Stomach smooth muscle (tissue), 2 donors: ENCODE measurements around the gene AP1M2.
A peak's percentile ranks its signal among the peaks of the same experiment; 100 is the strongest.
"Not testable (repeated sequence)": the region's sequence is repeated elsewhere in the genome, so short reads cannot be mapped to it uniquely, and the experiment has no call there.

Source experiments
- H3K27ac ChIP-seq: one replicate; pipeline ENCODE4 v1.7.0; 2013; ENCODE audit warnings: mild to moderate bottlenecking, low read length, inconsistent platforms
- H3K27me3 ChIP-seq, 2 donors: one replicate each; pipeline ENCODE4 v1.7.0; 2013; ENCODE audit warnings: low read length in 2 of 2; ENCODE audit not compliant: insufficient read depth in 2 of 2, control insufficient read depth in 1 of 2
- H3K36me3 ChIP-seq, 2 donors: one replicate each; pipeline ENCODE4 v1.7.0; 2013; ENCODE audit warnings: low read length in 2 of 2; ENCODE audit not compliant: control insufficient read depth in 2 of 2, insufficient read depth in 2 of 2
- H3K4me1 ChIP-seq: one replicate; pipeline ENCODE4 v1.7.0; 2013; ENCODE audit warnings: low read length; ENCODE audit not compliant: control insufficient read depth, insufficient read depth
- H3K4me3 ChIP-seq, 2 donors: one replicate each; pipeline ENCODE4 v1.7.0; 2013; ENCODE audit warnings: low read length in 2 of 2
- H3K9ac ChIP-seq, 2 donors: one replicate each; pipeline ENCODE4 v1.7.0; 2013; ENCODE audit warnings: low read length in 2 of 2, mild to moderate bottlenecking in 1 of 2
- H3K9me3 ChIP-seq, 2 donors: one replicate each; pipeline ENCODE4 v1.7.0; 2013; ENCODE audit warnings: low read length in 2 of 2; ENCODE audit not compliant: control insufficient read depth in 2 of 2
- donor health status: healthy.
- donor health status: Pancreatic carcinoma.

AP1M2 gene

DNA sequence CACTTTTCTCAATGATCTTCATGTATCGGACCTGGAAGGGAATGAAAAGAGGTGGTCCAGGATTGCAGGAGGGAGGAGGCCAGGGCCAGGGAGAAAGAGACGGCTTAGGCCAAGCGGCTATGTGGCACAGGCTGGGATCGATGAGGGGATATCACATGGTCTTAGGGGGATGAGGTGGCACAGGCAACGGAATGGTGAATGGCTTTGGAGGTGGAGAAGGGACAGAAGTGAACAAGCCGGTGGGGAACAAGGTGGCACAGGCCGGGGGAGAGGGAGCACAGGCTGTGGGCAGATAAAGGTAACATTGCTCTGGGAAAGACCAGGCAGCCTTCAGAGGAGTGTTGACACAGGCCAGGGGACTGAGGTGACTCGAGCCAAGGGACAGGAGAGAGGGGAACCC lies 12.7 kb downstream of the AP1M2 start:
- Histone ChIP-seq H3K9me3 (no peaks in the 10 kb centered on the region), H3K9ac (no peak overlapping the region), H3K4me3 (no peak overlapping the region), H3K27me3 (no peaks in the 10 kb centered on the region), H3K27ac (no peak overlapping the region), H3K36me3 (no peaks in the 10 kb centered on the region), H3K4me1 (peaks cover 3% of the 10 kb centered on the region)

- H3K9me3 ChIP-seq, H3K27ac ChIP-seq, H3K36me3 ChIP-seq, H3K9ac ChIP-seq, H3K27me3 ChIP-seq, H3K4me1 ChIP-seq, H3K4me3 ChIP-seq: not testable (repeated sequence)
Measured at GRCh38 chr19:10573793-10574192, 13.3 kb downstream of the AP1M2 start.

- Histone ChIP-seq H3K9ac (peak within 1 kb of the TSS; percentile 36 to 45), H3K4me3 (peak within 1 kb of the TSS; percentile 71 to 77), H3K9me3 (no peaks in the 10 kb centered on the region), H3K27ac (no peak within 1 kb of the TSS), H3K4me1 (peaks cover 37% of the 10 kb centered on the region), H3K27me3 (no peaks in the 10 kb centered on the region), H3K36me3 (no peaks in the 10 kb centered on the region)
Measured at GRCh38 chr19:10568826-10569651, 18.1 kb downstream of the AP1M2 start, which contains the start of gene CDKN2D. CDKN2D (minus strand) TSS chr19:10568979; CDS start chr19:10568653, 326 bp downstream.

DNA sequence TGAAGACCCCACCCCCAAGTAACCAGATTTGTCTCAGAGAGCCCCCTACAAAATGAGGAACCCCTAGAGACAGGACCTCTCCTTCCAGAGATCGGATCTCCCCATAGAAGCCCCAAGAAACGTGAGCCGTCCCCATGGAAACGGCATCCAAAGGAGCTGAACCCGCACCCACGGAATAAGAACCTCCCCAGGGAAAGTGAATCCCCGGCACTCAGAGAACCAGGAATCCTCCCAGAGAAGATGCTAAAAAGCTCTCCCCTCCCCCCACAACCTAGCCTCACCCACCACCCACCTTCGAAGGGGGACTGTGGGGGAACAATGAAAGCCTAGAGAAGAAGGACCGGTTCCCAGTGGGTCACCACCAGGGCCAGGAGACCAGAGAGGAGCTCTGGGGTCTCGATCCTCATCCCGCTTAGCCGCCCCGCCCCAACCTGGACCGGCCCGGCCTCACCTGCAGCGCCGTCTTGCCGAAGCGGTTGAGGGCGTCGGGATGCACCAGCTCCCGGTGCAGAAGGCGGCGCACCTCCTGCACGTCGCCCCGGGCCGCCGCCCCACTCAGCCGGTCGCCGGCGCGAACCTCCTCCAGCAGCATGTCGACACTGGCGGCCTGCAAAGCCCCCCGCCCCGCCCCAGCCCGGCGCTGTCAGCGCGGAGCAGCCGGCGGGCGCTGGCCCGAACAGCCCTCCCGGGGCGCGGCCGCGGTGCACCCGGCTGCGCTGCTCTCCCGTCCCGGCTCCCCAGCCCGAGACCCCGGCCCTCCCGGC lies 18.9 kb downstream of the AP1M2 start:
- Histone ChIP-seq H3K9me3 (no peaks in the 10 kb centered on the region), H3K4me3 (peak overlapping the region; percentile 71 to 77), H3K27ac (no peak overlapping the region), H3K27me3 (no peaks in the 10 kb centered on the region), H3K36me3 (no peaks in the 10 kb centered on the region), H3K4me1 (peaks cover 37% of the 10 kb centered on the region), H3K9ac (peak overlapping the region; percentile 36 to 45)

DNA sequence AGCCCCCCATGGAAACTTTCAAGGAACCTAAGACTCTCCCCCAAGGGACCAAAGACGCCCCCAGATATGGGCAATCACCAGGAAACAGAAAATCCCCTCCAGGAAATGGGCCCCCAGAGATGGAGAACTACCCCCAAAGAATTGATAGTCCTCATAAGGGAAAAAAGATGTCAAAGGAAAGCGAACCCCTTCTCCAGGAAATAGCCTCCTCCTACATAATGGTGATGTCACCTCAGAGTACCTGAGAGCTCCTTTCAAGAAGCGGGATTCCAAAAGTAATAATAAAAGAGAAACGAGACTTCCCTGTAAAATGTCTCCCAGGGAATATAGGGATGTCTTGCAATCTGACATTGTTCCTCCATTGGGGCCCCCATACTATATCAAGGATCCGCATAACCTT lies 19.5 kb downstream of the AP1M2 start:
- no peak overlapping the region for H3K9ac ChIP-seq
- H3K4me1 ChIP-seq = peaks cover 37% of the 10 kb centered on the region
- H3K27me3 ChIP-seq = no peaks in the 10 kb centered on the region
- H3K36me3 ChIP-seq = no peaks in the 10 kb centered on the region
- no peaks in the 10 kb centered on the region for H3K9me3 ChIP-seq
- peak overlapping the region; percentile 71 to 77 for H3K4me3 ChIP-seq
- no peak overlapping the region for H3K27ac ChIP-seq

DNA sequence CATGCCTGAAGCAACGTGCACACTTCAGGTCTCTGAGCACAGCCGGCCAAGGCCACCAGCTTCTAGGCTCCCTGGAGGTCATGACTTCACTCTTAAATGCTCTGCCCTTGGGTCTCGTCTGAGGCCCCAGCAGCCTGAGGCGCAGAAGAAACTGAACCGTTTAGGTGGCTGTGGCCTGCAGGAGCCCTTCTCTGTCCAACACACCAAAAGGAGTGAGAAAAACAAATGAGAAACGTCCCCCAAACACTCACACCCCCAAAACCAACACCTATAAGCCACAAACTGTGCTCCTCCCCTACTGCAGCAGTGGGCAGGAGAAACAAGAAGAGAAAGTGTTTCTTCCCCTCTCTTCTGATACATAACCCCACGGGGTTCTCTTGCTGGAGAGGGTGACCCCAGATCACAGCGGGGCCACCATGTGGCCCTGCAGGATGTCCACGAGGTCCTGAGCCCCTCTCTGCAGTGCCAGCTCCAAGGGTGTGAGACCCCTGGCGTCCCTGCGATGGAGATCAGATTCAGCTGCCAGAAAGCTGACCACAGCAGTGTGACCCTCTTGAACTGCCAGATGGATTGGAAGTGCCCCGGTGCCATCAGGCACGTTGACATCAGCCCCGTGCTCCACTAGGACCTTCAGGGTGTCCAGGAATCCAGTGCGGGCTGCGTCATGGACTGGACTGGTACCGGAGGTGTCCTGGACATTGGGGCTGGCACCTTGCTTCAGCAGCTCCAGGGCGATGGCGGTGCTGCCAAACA lies 20.3 kb downstream of the AP1M2 start:
- H3K36me3 ChIP-seq = no peaks in the 10 kb centered on the region
- no peaks in the 10 kb centered on the region for H3K27me3 ChIP-seq
- peaks cover 37% of the 10 kb centered on the region for H3K4me1 ChIP-seq
- H3K27ac ChIP-seq = peak overlapping the region; percentile 71
- peak overlapping the region; percentile 68 to 88 for H3K4me3 ChIP-seq
- H3K9me3 ChIP-seq = no peaks in the 10 kb centered on the region
- H3K9ac ChIP-seq = peak overlapping the region; percentile 72 to 75

- Histone ChIP-seq H3K27me3 (no peaks in the 10 kb centered on the region), H3K27ac (peak overlapping the region; percentile 71), H3K9me3 (no peaks in the 10 kb centered on the region), H3K9ac (peak overlapping the region; percentile 72 to 75), H3K4me3 (peak overlapping the region; percentile 68 to 88), H3K36me3 (no peaks in the 10 kb centered on the region), H3K4me1 (peaks cover 37% of the 10 kb centered on the region)
Measured at GRCh38 chr19:10566408-10566657, 20.8 kb downstream of the AP1M2 start.

DNA sequence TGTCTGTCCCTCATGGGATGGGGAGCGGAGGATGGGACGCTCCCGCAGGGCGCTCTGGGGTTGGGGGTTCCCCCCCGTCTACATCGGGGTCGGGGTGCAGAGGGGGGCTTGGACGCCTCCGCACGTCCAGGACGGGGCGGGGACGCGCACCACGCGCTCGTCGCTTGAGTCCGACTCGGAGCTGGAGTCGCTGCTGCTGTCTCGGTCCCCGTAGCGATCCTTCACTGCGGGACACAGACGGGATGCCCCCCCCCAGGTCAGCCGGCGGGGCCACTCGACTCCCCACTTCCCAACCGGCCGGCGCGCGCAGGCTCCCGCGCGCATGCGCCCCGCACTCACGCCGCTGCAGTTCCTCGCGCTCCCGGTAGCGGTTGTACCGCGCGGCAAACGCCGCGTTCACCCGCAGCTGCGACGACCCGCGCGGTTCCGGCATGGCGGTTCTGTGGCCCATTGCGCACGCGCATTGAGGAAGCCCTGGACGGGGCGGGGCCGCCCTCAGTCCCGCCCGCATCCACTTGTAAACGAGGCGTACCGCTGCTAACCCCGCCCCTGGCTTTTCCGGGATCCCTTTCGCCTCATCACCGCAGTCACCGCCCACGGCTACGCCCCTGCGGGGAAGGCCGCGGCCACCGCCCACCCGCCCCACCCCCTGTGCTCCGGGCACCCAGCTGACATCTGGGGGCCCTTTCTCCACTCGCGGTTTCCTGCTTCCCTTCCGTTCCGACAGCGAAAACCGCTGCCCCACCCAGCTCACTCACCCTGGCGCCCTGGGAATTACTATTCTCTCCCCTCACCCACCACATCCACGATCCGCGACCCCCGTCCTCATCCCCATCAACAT lies 21.3 kb downstream of the AP1M2 start, which contains the start of gene KRI1:
Gene KRI1, minus strand, starts transcription at position 444 of the 841 bp plus-strand sequence. Its CDS starts 11 bp downstream, at position 433.
- no peaks in the 10 kb centered on the region for H3K36me3 ChIP-seq
- no peaks in the 10 kb centered on the region for H3K27me3 ChIP-seq
- no peaks in the 10 kb centered on the region for H3K9me3 ChIP-seq
- H3K4me3 ChIP-seq = peak within 1 kb of the TSS; percentile 88 to 94
- H3K9ac ChIP-seq = peak within 1 kb of the TSS; percentile 78 to 87
- H3K4me1 ChIP-seq = peaks cover 37% of the 10 kb centered on the region
- H3K27ac ChIP-seq = peak within 1 kb of the TSS; percentile 77

DNA sequence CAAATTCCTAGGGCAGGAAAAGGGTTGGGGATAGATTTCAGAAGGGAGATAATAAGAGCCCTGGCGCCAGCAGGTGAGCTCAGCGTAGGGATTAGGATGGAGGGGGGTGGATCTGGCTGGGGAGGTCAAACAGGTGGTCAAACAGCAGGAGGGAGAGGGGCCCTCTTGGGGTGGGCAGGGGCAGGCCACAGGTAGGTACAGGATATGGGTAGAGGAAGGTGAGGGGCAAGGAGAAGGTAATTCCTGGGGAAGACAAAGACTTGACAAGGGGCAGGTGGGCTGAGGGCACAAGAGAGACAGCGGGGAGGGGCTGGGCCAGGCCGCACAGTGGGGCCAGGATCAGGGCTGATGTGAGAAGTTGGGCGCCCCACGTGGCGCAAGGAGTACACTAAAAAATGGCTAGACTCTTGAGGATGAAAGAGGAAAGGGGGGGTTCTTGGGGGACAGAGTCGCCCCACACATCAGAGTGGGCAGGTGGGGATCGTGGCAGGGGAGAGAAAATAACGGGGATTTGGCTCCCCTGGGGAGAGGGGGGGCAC lies 22.0 kb downstream of the AP1M2 start:
- Histone ChIP-seq H3K4me3 (peak overlapping the region; percentile 88 to 94), H3K27ac (peak overlapping the region; percentile 77), H3K9me3 (no peaks in the 10 kb centered on the region), H3K4me1 (peaks cover 37% of the 10 kb centered on the region), H3K9ac (peak overlapping the region; percentile 78 to 87), H3K27me3 (no peaks in the 10 kb centered on the region), H3K36me3 (peaks cover 3 to 4% of the 10 kb centered on the region in 2 donors)

DNA sequence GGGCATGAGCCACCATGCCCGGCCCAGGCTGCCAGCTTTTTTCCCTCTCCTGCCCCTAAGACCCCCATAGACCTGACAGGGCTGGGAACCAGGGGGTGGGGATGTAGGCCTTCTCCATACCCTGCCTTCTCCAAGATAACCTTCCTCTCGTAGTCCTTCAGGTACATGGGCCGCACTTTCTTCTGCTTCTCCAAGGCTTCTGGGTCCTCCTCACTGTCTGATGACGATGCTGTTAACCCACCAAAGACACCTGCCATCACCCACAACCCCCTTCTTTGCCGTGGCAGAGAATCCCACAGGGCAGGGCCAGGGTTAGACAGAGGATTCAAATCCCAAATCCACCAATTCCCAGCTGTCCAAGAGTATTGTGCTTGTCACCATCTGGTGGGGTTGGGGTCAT lies 24.5 kb downstream of the AP1M2 start:
- Histone ChIP-seq H3K27me3 (no peaks in the 10 kb centered on the region), H3K9me3 (no peaks in the 10 kb centered on the region), H3K36me3 (peaks cover 7 to 21% of the 10 kb centered on the region in 2 donors), H3K9ac (no peak overlapping the region), H3K4me3 (no peak overlapping the region), H3K27ac (no peak overlapping the region), H3K4me1 (peaks cover 20% of the 10 kb centered on the region)
